GM18511 (cell line): Measurements from ENCODE around the gene KRT73.
"Not testable (repeated sequence)": the region's sequence is repeated elsewhere in the genome, so short reads cannot be mapped to it uniquely, and the experiment has no call there.

ENCODE experiments used
- ATAC-seq: cut with Tn5 transposase; IDR thresholded peaks from one replicate; pipeline ENCODE4 v1.9.1; 2021; ENCODE audit warnings: mild to moderate bottlenecking, moderate library complexity; ENCODE audit not compliant: unreplicated experiment

Gene KRT73

DNA sequence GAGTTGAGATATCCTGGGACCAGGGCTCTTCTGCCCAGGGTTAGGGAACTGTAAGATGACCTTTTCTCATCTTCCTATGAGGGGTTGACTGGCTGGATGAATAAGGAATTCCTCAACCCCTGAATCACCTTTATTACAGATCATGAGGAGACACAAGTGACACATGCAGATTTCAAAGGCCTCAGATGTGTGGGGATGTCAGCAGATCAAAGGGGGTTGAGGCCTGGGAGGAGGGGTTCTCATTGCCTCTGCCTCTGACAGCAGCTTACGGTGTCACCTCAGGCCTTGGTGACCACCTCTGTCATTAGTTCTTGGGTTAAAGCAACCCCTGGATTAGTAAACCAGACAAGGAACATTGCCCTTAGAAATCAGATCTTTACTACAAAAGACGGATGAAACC is 15.0 kb downstream of the KRT73 start:
- no peak for ATAC-seq

DNA sequence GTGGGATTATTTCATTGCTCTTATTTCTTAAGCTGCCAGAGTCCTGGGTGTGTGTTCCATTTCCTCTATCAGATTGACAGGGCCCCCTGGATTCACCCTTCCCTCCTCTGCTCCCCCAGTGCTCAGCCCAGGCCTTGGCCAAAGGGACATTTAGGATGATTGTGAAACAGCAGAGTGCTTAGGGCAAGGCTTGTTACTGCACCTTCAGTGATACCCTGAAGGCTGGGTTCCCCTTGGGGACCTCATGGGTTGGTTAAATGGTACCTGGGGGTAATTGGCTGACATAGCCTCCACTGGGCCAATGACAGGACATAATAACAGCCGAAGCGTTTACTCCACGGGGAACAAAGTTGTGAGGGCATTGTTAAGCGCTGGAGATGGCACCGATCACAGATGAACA is 15.8 kb downstream of the KRT73 start:
- no peak for ATAC-seq

DNA sequence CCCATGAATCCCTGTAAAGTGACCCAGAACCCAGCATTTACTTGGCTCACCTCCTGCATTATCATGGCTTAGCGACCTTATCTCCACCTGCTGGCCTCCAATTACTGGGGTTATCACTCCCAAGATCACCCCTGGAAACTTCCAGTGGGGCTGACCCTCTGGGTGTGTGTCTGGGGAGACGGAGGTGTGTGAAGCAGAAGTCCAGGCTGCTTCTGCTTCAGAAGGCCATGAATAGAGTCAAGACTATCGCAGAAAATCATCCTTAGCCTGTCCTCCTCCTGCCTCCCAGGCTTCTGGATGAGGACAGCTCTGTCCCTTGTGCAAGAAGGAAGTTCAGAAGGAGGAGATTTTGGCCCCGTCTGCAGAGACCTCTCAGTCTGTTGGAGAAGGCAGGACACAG is 16.7 kb downstream of the KRT73 start:
- ATAC-seq, result no peak

DNA sequence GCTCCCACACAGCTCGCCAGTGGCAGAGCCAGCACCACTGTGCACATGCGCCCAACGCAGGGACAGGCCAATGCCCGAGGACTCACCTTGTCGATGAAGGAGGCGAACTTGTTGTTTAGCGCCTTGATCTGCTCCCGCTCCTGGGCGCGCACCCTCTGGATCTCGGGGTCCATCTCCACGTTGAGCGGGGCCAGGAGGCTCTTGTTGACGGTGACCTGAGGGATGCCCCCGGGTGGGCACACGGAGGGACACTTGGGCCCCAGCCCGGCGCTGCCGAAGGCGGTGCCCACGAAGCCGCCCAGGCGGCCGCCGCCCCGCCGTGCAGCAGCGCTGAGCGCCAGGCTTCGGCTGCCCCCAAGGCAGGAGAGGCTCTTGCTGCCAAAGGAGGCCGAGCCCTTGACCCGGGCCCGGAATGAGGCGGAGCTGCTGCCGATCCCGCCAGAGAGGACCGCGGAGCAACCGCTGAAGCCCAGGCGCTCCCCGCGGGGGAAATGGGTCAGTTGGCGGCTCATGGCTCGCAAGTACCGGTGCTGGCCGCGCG is 17.3 kb downstream of the KRT73 start, which contains the start of gene KRT72:
Gene KRT72 (minus strand): TSS at position 523 of the 541 bp plus-strand sequence. CDS start 11 bp downstream, at position 512.
- no peak for ATAC-seq

DNA sequence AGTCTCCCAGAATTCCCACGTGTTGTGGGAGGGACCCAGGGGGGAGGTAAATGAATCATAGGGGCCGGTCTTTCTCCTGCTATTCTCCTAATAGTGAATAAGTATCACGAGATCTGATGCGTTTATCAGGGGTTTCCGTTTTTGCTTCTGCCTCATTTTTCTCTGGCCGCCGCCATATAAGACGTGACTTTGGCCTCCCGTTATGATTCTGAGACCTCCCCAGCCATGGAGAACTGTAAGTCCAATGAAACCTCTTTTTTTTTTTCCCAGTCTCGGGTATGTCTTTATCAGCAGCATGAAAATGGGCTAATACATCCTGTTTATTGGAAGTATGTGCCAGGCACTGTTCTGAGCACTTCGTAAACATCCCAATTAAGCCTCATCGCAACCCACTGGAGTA is 17.9 kb downstream of the KRT73 start:
- no peak for ATAC-seq

DNA sequence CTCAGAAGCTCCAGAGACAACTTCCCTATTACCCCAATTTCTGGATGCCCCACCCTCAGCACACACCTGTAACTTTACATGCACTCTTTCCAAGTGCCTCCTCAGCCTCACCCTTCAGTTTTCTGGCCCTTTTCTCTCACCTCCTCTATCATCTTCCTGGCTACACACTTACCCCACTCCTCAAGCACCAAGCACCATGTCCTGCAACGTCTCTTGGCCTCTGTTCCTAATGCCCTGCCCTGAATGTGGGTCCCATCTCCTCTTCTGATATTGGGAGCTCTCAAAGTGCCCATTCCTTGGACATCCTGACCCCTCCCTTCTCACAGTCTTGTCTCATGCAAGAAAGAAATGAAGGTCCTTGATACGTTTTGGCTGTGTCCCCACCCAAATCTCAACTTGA is 18.3 kb downstream of the KRT73 start:
- no peak for ATAC-seq

DNA sequence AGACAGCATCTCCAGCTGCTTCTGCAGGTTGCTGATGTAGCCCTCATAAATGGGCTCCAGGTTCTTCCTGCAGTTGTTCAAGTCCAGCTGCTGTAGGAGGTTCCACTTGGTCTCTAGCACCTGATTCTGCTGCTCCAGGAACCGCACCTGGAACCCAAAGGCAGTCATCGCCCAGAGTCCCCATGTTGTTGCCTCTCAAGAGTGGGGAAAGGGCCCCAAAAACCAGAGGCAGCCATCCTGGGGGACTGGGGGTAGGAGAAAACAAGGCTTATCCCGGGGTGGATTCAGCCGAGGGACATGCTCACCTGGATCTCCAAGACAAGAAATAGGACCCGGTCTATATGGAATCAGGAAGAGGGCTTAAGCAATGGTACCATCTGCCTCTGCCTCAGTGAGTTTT is 19.4 kb downstream of the KRT73 start:
- ATAC-seq, result no peak

DNA sequence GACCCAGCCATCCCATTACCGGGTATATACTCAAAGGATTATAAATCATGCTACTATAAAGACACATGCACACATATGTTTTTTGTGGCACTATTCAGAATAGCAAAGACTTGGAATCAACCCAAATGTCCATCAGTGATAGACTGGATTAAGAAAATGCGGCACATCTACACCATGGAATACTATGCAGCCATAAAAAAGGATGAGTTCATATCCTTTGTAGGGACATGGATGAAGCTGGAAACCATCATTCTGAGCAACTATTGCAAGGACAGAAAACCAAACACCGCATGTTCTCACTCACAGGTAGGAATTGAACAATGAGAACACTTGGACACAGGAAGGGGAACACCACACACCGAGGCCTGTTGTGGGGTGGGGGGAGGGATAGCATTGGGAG is 24.1 kb downstream of the KRT73 start:
- ATAC-seq, result not testable (repeated sequence)

DNA sequence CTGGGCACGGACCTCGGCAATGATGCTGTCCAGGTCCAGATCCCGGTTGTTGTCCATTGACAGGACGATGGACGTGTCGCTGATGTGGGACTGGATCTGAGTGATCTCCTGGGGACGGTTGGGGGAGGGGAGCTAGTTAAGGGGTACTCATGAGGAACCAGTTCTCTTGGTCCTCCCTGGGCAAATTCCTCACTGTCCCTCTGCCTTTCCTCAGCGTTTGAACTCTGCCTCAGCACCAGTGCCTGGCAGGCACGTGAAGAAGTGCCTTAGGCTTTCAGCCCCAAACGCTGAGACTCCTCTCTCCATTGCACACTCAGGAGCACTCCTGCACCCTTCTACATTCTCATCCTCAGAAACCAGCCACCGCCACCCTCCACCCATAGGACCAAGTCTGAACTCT is 26.8 kb downstream of the KRT73 start:
- no peak for ATAC-seq

DNA sequence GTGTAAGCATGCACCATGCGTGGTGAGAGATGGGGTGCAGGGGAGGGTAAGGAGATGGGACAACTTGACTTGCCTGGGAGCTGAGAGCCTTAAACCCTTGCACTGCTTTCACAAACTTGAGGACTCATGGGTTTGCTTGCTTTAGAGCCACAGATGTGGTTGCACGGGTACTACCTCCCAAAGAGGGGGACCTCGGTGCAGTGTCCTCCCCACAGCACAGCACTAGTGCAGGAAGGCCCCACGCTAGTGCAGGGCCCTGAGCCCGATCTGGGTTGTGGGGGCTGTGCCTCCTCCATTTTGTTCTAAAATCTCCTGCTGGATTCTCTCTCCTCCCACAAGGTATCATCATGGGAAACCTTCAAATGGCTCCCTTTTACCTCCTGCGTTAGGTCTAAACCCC is 28.3 kb downstream of the KRT73 start:
- no peak for ATAC-seq

DNA sequence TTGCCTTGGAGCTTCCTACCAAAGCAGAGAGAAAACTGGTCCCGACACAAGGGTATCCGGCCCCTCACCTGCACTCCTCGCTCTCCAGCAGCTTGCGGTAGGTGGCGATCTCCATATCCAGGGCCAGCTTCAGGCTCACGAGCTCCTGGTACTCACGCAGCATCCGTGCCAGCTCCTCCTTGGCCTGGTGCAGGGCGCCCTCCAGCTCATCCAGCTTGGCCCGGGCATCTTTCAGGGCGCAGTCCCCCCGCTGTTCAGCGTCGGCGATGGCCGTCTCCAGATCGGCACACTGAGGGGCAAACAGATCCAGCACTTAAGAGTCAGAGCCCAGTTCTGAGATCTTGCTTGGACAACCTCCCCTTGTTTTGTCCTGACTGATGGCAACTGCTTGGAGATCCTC is 30.8 kb downstream of the KRT73 start:
- ATAC-seq, result no peak

DNA sequence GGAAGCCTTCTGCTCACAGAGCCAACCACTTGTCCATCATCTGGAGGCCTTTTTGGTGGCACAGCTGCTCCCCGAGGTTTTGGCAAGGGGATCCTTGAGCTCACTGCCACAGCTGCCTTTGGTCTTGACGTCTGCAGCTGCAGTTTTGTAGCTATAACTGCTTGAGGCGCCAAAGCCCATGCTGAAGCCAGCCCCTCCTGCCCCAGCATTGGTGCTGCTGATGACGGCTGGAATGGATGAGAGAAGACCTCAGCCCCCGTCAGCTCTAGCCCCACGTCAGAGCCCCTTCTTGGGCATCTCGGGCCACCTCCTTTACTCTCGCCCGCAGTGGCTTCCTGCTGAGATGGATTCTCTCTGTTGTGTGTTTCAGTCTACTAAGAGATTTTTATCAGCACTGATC is 32.4 kb downstream of the KRT73 start:
- ATAC-seq, result no peak

DNA sequence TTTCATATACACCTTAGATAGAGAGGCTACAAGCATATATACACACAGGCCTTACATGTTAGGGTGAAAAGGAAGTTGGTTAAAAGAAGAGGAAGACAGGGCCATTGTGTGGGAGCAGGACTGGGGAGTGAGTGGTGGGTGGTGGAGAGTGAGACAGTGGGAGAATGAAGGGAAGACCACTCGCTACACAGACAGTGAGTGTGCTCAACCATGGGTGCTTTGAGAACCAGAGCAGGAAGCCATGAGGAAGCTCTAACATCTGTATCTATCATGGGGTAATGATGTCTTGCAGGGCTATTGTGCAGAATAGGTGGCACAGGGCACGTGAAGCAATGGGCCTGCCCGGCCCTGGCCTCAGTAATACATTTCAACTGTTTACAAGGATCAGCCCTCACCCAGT is 33.3 kb downstream of the KRT73 start:
- no peak for ATAC-seq

DNA sequence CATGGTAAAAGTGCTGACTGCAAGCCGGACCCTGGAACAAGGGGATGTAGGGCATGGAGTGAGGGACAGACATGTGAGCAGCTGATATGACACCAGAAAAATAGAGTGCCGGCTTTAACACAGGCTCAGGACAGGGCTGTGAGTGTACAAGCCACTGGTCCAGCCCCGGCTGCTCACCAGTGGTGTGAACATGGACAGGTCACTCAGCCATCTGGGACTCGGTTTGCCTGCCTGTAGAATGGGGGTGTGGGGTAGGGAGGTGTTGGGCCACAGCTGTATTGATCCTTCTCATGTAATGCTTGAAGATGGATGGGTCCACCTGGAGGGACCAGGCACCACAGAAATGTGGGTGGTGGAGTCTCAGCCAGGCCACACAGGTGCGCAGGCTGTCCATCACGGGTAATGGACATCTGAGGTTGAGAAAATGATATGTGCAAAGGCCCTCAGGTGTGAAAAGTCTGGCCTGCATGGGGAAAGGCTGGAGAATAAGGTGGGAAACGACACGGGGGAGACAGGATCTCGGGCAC is 34.1 kb downstream of the KRT73 start:
- ATAC-seq, result no peak

DNA sequence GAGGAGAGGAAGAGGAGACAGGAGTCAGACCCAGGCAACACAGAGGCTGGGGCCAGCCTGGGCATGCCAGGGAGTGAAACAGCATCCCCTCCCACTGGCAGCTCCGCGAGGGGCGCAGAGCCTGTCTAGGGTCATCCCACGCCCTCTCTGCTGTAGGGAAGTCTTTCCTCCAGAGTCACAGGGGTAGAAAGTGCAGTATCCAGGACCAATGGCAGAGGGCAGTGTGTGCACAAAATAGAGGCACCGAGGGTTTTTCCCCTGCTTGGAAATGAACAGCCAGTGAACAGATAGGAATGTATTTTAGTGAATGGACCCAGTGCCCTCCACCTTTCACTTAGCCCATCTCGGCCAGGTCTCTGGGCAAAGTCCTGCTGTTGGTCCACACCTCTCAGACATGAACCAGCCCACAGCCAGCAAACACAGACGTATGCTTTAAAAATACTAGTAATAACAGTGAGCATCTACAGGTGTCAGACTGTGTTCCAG is 35.3 kb downstream of the KRT73 start:
- ATAC-seq, result no peak

DNA sequence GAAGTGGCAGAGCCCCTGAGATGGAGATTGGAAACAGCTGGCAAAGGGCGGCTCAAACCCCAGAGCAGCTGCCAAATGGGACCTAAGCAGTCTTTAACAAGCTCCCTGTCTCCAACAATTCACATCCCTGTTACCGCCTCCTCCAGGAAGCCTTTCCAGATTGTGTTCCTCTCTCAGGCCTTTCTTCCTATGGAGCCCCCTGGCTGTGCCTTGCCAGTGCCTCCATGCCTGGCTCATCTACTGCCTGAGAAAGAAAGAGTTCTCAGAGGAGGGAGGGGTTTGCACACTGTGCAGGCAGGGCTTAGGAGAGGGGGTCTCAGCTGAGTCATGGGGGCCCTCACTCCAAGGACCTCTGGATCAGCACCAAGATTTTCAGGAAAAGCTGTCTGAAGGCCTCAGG is 35.9 kb downstream of the KRT73 start:
- no peak for ATAC-seq

DNA sequence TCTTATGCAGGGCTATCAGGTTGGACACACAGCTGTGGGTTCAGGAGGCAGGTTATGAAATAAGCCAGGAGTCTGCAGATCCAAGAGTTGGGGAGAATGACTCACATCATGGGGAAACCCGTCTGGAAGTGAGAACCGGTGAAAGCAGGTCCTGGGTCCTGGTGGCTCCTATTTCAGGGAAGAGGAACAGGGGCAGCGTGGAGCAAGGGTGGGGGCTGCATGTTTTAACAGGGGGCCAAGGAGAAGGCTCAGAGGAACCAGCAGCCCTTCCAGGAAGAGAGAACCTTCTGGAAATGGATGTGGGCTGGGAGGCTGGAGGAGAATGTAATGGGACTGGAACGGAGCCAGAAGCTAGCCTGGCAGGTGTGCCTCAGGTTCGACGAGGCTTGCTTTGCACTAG is 36.9 kb downstream of the KRT73 start:
- no peak for ATAC-seq

DNA sequence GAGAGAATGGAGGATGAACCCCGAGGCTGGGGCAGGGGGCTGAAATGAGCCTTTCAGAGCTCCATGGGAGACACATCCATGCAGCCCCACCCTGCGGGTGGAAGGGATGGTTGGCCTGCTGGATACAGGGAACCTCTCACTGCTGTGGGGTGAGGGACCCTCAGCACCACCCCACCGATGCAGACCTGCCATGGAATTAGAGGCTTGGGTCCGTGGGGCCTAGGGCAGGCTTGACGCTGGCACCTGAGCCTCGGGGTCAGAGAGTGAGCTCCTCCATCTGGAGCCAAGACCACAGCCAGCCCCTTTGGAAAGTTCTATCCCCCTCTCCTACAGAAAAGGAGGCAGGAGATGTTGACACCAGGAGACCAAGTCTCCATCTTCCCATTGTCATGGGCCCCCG is 37.3 kb downstream of the KRT73 start:
- no peak for ATAC-seq

DNA sequence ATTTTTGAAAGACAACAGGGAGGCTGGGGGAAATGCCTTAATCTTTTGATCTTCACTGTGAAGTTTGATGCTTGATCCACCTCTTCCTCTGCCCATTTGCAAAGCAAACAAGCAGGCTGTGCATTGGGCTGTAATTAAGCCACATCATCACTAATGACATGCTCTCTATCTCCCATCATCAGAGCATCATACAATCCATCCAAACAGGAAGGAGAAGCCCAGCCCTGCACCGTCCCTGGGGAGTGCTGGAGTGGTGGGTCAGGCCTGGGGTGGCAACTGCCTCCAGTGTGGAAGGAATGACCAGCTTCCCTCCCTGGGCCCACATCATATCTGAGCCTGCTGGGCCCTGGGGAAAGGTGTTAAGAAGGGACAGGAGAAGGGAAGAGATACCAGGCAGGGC is 37.9 kb downstream of the KRT73 start:
- no peak for ATAC-seq

DNA sequence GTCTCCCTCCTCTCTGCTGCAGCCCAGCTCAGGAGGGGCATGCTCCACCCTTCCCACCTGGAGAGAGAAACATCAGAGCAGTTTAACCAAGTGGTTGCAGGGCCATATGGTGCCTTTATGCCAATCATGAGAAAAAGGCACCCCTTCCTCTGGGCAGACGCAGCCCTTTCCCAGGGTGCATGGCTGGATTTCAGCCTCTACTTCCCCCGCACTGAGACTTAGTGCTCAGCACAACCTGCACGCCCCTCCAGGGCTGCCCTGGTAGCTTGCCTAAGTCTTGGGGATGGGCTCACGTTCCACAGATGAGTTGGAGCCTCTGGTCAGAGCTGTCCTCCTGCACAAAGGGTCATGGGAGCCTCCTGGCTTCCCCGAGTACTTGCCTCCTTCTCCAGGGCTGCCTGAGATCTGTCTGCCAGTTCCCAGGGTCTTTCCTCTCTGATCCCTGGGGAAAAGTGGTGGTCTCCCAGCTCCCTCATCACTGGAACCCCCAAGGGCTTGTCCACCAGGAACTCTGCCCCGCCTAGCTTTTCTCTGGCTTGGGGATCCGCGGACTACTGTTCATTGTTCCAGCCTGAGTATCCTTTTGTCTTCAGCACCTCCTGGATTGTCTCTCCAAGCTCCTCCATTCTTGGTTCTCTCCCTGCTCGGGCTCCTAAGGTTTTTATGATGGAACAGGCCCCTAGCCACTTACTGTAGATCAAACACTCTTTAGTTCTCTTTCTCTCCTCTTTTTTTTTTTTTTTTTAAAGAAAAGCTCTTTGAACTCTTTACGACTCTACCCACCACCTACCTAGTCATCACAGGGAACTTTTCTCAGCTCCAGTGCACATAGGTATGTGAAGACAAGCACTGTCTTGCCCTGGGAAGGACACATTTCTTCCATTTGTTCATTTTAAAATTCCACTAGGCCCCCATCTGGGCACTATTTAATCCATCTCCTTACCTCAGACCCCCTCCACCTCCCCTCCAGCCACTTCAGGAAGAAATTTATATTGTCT is 38.6 kb downstream of the KRT73 start:
- ATAC-seq, result no peak

DNA sequence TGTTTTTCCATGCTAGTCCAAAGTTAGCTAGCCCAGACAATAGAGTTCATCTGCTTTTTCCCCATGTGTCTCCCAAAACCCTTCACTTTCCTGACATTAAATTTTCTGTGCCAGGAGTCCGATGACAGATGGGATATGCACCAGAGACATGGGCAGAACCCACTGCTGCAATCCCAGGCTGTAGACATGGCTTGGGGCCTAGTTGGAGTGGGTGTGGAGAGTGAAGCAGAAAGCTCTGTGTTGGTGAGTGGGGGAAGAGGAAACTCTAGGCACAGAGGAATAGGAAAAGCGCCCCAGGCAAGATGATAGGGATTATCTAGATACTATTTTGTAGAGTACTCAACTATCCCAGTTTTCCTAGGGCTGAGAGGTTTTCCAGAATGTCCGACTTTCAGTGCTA is 39.9 kb downstream of the KRT73 start:
- no peak for ATAC-seq

DNA sequence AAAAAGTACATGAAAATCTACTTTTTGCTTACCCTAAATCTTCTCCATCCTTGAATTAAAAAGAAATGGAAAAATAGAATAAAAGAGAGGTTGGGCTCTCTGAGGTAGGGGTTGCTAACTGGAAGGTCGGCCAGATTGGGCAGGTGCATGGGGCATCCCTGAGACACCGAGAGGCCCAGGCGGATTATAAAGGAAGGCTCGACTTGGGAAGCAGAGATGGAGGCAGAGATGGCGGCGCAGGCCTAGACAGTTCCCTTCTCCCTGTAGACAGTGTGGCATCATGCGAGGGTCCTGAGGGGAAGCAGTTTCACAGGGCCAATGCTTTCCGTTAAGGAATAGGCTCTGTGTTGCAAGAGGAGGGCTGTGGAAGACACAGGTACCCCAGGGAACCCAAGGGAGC is 41.0 kb downstream of the KRT73 start:
- ATAC-seq, result no peak
